Sigmoid colon (tissue), 7 donors: ENCODE results near the gene PDE4D. TPM values are rescaled to one million over a fixed set of nuclear protein-coding genes. Genes with fewer than 3 reads are reported as not detected.

Experiments
- DNase-seq: peaks from one replicate; pipeline ENCODE4 v3.0.0-alpha.2; 2019
- H3K27ac ChIP-seq, 4 donors: fragments of 200-600 bp; sonication (generic); one replicate each; pipeline ENCODE4 v1.5.1; 2016 to 2019; ENCODE audit warnings: mild to moderate bottlenecking in 1 of 4
- H3K27me3 ChIP-seq, 3 donors: fragments of 200-600 bp; sonication (generic); one replicate each; pipeline ENCODE4 v1.5.1; 2019; ENCODE audit warnings: mild to moderate bottlenecking in 1 of 3
- H3K36me3 ChIP-seq, 4 donors: fragments of 200-600 bp; sonication (generic); one replicate each; pipeline ENCODE4 v1.5.1; 2016 to 2019
- H3K4me1 ChIP-seq, 4 donors: fragments of 200-600 bp; sonication (generic); one replicate each; pipeline ENCODE4 v1.5.1; 2017 to 2019
- H3K4me3 ChIP-seq, 4 donors: fragments of 200-600 bp; sonication (generic); one replicate each; pipeline ENCODE4 v1.5.1; 2017 to 2019; ENCODE audit warnings: mild to moderate bottlenecking in 2 of 4, moderate library complexity in 1 of 4
- H3K9me3 ChIP-seq, 4 donors: fragments of 200-600 bp in 3 of 4; sonication (generic) in 3 of 4; one replicate each; pipeline versions ENCODE4 v1.5.1 to v1.6.1; 2013 to 2019
- EP300 ChIP-seq, 4 donors: sonication (generic); formaldehyde crosslinking; IDR thresholded peaks; one replicate each; pipeline ENCODE4 v1.6.1; 2017; ENCODE audit warnings: antibody characterized with exemption in 4 of 4
- POLR2A ChIP-seq, 2 donors: fragments of 450-650 bp; IDR thresholded peaks; one replicate each; pipeline ENCODE4 v1.6.1; 2016; ENCODE audit warnings: antibody characterized with exemption in 2 of 2, mild to moderate bottlenecking in 2 of 2, moderate library complexity in 2 of 2
- POLR2AphosphoS5 ChIP-seq, 4 donors: sonication (generic); formaldehyde crosslinking; IDR thresholded peaks; one replicate each; pipeline ENCODE4 v1.6.1; 2017; ENCODE audit warnings: antibody characterized with exemption in 4 of 4
- WGBS, 2 donors: extraction: QIAGEN DNeasy Blood & Tissue Kit; methylation state at CpG; one replicate each; pipeline ENCODE4 v1.1.7; 2013; 5-methylcytosine and 5-hydroxymethylcytosine counted together
- intact Hi-C: fragments of 100-400 bp; cut with DNase I; formaldehyde crosslinking; loops from one replicate; pipeline ENCODE4 v1.15.1; 2023
- polyA plus RNA-seq, 3 donors: library from polyadenylated mRNA; stranded (reverse); fragments of 200-250 nt; gene quantifications; one replicate each; pipeline ENCODE4 v1.2.3, GENCODE V29; 2013
- total RNA-seq, 4 donors: library from RNA; depleted of rRNA; stranded (reverse); fragments of >200 nt; gene quantifications; one replicate each; pipeline ENCODE4 v1.1.0, GENCODE V29; 2016
- TF ChIP-seq, protein P1 (sequence below), 4 experiments: fragments of 450-650 bp in 3 of 4; fragments of 200-600 bp in 1 of 4; IDR thresholded peaks; one replicate each; pipeline ENCODE4 v1.5.1; 2016 to 2019; ENCODE audit warnings: antibody characterized with exemption in 4 of 4, mild to moderate bottlenecking in 3 of 4, moderate library complexity in 2 of 4
- donor health status: healthy with polysubstance abuse.
- donor health status: Bipolar disorder and iron deficiency.
- donor health status: healthy.

PDE4D gene
- total and polyA plus RNA-seq, 7 donors = 6.0 to 289 (median 169) TPM

DNA sequence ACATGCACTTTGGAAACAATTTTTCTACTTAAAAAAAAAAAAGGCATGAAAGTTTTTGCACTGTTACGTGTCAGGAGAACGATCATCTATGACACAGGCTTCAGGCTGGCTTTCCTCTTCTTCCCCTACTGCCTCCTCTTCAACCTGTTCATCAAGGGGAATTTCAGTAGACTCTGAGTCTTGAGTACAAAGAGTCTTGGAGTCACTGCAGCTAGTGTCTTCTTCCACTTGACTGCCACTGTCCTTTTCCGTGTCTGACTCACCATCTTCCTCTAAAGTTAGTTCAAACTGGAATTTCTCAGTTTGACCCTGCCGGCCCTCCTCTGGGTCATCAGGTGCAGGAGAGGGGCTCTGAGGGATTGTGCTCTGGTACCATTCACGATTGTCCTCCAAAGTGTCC is 918.9 kb downstream of the PDE4D start:
- peaks cover 0 to 55% (median 19%) of the 10 kb centered on the region in 4 donors for H3K36me3 ChIP-seq
- intact Hi-C loops = no loop called here
- H3K9me3 ChIP-seq = no peaks in the 10 kb centered on the region
- no peak for DNase-seq
- TF ChIP-seq EP300 (IDR thresholded peaks at IDR 0.05) = no peak
- TF ChIP-seq POLR2AphosphoS5 (IDR thresholded peaks at IDR 0.05) = no peak
- TF ChIP-seq, protein P1, sequence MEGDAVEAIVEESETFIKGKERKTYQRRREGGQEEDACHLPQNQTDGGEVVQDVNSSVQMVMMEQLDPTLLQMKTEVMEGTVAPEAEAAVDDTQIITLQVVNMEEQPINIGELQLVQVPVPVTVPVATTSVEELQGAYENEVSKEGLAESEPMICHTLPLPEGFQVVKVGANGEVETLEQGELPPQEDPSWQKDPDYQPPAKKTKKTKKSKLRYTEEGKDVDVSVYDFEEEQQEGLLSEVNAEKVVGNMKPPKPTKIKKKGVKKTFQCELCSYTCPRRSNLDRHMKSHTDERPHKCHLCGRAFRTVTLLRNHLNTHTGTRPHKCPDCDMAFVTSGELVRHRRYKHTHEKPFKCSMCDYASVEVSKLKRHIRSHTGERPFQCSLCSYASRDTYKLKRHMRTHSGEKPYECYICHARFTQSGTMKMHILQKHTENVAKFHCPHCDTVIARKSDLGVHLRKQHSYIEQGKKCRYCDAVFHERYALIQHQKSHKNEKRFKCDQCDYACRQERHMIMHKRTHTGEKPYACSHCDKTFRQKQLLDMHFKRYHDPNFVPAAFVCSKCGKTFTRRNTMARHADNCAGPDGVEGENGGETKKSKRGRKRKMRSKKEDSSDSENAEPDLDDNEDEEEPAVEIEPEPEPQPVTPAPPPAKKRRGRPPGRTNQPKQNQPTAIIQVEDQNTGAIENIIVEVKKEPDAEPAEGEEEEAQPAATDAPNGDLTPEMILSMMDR (IDR thresholded peaks at IDR 0.05) = no peak
- TF ChIP-seq POLR2A (IDR thresholded peaks at IDR 0.05) = no peak
- H3K27ac ChIP-seq = no peak overlapping the region
- no peaks in the 10 kb centered on the region for H3K27me3 ChIP-seq
- H3K4me1 ChIP-seq = peaks cover 0 to 13% (median 4%) of the 10 kb centered on the region in 4 donors
- WGBS, 2 donors = 94 to 96% methylated on average over 5 of the region's 5 CpGs
- no peak overlapping the region for H3K4me3 ChIP-seq

DNA sequence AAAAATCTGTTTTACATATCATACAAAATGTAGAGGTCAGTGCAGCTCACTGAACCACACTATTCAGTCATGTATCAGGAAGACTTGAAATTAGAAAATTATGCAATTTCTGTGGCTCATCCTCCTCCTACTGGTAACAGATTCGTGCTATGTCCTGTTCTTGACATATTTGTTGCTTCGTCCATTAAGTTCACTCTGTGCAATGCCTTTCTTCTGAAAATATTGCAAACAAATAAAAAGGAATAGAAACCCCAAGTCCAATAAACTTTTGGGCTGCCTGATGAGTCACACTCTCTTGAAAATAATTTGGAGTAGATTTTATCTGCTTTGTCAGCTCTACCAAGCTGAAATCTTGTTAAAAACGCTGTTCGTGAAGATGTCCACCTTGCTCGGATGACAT is 919.4 kb downstream of the PDE4D start:
- intact Hi-C loops = no loop called here
- WGBS, 2 donors = 89 to 91% methylated on average over 5 of the region's 5 CpGs
- H3K36me3 ChIP-seq = peaks cover 0 to 53% (median 19%) of the 10 kb centered on the region in 4 donors

DNA sequence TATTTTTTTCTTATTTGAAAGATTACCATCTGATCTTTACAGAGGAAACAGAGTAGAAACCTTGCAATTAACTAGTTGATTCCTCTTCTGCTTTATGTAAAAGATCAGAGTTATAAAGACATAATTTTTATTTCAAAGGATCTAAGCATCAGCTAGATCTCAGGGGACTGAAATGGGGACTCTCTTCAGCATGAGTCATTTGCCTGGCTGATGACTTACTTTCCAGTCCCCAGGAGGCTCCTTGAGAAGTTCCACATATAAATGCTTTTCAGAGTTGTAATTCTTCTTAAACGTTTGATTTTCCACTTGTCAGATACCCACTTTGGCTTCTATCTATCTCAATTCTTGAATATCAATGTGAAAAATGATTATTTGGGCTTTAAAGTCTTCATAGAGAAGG is 921.2 kb downstream of the PDE4D start:
- Histone ChIP-seq H3K4me3 (no peak overlapping the region), H3K9me3 (no peaks in the 10 kb centered on the region), H3K27me3 (no peaks in the 10 kb centered on the region), H3K4me1 (peaks cover 0 to 8% (median 2%) of the 10 kb centered on the region in 4 donors), H3K36me3 (peaks cover 0 to 43% (median 19%) of the 10 kb centered on the region in 4 donors), H3K27ac (no peak overlapping the region)
- DNase-seq = no peak
- TF ChIP-seq, protein P1 (IDR thresholded peaks at IDR 0.05) = no peak
- no peak for TF ChIP-seq POLR2A (IDR thresholded peaks at IDR 0.05)
- TF ChIP-seq POLR2AphosphoS5 (IDR thresholded peaks at IDR 0.05) = no peak
- no peak for TF ChIP-seq EP300 (IDR thresholded peaks at IDR 0.05)
- 46 to 49% methylated on average over 1 of the region's 1 CpG for WGBS, 2 donors
- intact Hi-C loops = no loop called here

More for the DNA sequence above, 919.4 kb downstream of the PDE4D start:
- no peak overlapping the region for H3K4me3 ChIP-seq
- no peak overlapping the region for H3K27ac ChIP-seq
- peaks cover 0 to 8% (median 4%) of the 10 kb centered on the region in 4 donors for H3K4me1 ChIP-seq
- no peaks in the 10 kb centered on the region for H3K27me3 ChIP-seq
- TF ChIP-seq POLR2A (IDR thresholded peaks at IDR 0.05) (no peak), EP300 (IDR thresholded peaks at IDR 0.05) (no peak), POLR2AphosphoS5 (IDR thresholded peaks at IDR 0.05) (no peak)
- TF ChIP-seq, protein P1 (IDR thresholded peaks at IDR 0.05) = no peak
- H3K9me3 ChIP-seq = no peaks in the 10 kb centered on the region
- no peak for DNase-seq

DNA sequence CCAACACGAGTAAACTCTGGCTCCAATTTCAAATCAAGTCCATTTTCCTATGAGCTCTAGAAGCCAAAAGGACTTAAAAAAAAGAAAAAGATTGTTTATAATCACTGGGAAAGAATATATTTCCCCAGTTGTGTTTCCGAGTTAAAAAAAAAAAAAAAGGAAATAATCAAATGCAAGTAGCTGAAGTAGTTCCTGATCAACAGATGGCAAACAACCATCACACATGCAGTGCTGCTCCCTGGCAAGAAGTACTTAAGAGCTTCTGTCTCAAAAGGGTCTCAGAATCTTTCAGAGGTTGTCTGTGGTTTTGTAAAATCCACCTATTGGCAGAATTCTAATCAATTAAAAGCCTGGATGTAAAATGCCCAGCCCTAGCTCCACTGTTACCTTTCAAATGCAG is 922.8 kb downstream of the PDE4D start:
- no peak overlapping the region for H3K4me3 ChIP-seq
- H3K36me3 ChIP-seq = peaks cover 0 to 27% (median 18%) of the 10 kb centered on the region in 4 donors
- no peak for TF ChIP-seq POLR2A (IDR thresholded peaks at IDR 0.05)
- TF ChIP-seq, protein P1 (IDR thresholded peaks at IDR 0.05) = no peak
- no peak for TF ChIP-seq POLR2AphosphoS5 (IDR thresholded peaks at IDR 0.05)
- TF ChIP-seq EP300 (IDR thresholded peaks at IDR 0.05) = no peak
- no peaks in the 10 kb centered on the region for H3K9me3 ChIP-seq
- no peak overlapping the region for H3K27ac ChIP-seq
- no peaks in the 10 kb centered on the region for H3K27me3 ChIP-seq
- intact Hi-C loops = no loop called here
- peaks cover 0 to 8% (median 2%) of the 10 kb centered on the region in 4 donors for H3K4me1 ChIP-seq
- DNase-seq = no peak
- WGBS, 2 donors = 62 to 80% methylated on average over 2 of the region's 2 CpGs

DNA sequence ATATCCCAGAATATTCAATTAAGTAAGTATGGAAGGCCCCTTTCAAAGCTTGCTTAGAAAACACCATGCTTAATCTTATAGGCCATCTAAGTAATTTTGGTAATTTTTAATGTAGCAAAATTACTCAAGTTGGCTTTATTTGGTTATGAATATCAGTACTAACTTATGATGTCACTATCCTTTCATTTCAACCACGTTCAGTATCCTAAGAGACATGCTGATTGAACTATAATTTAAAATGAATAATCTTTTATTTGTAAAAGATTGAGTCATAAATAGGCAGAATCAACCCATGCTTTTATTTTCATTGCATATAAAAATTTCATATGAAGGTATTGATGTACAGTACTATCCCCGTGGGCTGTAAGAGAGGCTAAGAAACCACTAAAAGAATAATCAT is 923.7 kb downstream of the PDE4D start:
- Histone ChIP-seq H3K4me3 (no peak overlapping the region), H3K9me3 (no peaks in the 10 kb centered on the region), H3K27me3 (no peaks in the 10 kb centered on the region), H3K4me1 (peaks cover 0 to 8% (median 2%) of the 10 kb centered on the region in 4 donors), H3K27ac (no peak overlapping the region), H3K36me3 (peaks cover 0 to 18% (median 12%) of the 10 kb centered on the region in 4 donors)
- intact Hi-C loops = loop anchor here (5.0 kb wide), 1 partner anchor 37 kb away; no protein-coding TSS in a partner anchor
- TF ChIP-seq, protein P1 (IDR thresholded peaks at IDR 0.05) = no peak
- no peak for TF ChIP-seq POLR2A (IDR thresholded peaks at IDR 0.05)
- TF ChIP-seq EP300 (IDR thresholded peaks at IDR 0.05) = no peak
- TF ChIP-seq POLR2AphosphoS5 (IDR thresholded peaks at IDR 0.05) = no peak
- DNase-seq = no peak
- 86 to 89% methylated on average over 2 of the region's 2 CpGs for WGBS, 2 donors
